Endothelial cell (in vitro differentiated cells): Measurements from ENCODE around the gene NDUFS2. TPM values are rescaled to one million over a fixed set of nuclear protein-coding genes. Genes with fewer than 3 reads are reported as not detected.

Source experiments
- DNase-seq: peaks from one replicate; pipeline ENCODE4 v3.0.0; 2021; ENCODE audit warnings: low spot score
- H3K27ac Mint-ChIP-seq: one replicate; pipeline ENCODE4 v1.8.0; 2021; ENCODE audit warnings: mixed read lengths, inconsistent platforms; ENCODE audit not compliant: unreplicated experiment
- H3K27me3 Mint-ChIP-seq: one replicate; pipeline ENCODE4 v1.8.0; 2021; ENCODE audit warnings: mild to moderate bottlenecking, moderate library complexity, mixed read lengths, inconsistent platforms; ENCODE audit not compliant: unreplicated experiment
- H3K36me3 Mint-ChIP-seq: one replicate; pipeline ENCODE4 v1.8.0; 2021; ENCODE audit warnings: mild to moderate bottlenecking, low read depth, mixed read lengths, inconsistent platforms; ENCODE audit not compliant: unreplicated experiment
- H3K4me1 Mint-ChIP-seq: one replicate; pipeline ENCODE4 v1.8.0; 2021; ENCODE audit warnings: mild to moderate bottlenecking, mixed read lengths, inconsistent platforms; ENCODE audit not compliant: unreplicated experiment
- H3K4me3 Mint-ChIP-seq: one replicate; pipeline ENCODE4 v1.8.0; 2021; ENCODE audit warnings: mild to moderate bottlenecking, mixed read lengths, inconsistent platforms; ENCODE audit not compliant: unreplicated experiment
- H3K9me3 Mint-ChIP-seq: one replicate; pipeline ENCODE4 v1.8.0; 2021; ENCODE audit warnings: mixed read lengths, inconsistent platforms; ENCODE audit not compliant: unreplicated experiment
- total RNA-seq: library from RNA; stranded (reverse); fragmentation: NEBNext Ultra II Directional; extraction: Animal tissue kit (Norgen Biotek cat#: 25700); gene quantifications from one replicate; pipeline ENCODE4 v1.2.1, GENCODE V29; 2021; ENCODE audit not compliant: unreplicated experiment
- TF ChIP-seq, protein P1 (sequence below): fragments of 200-600 bp; sonication (generic); IDR thresholded peaks from one replicate; pipeline ENCODE4 v1.5.0; 2021; ENCODE audit warnings: antibody characterized with exemption; ENCODE audit not compliant: unreplicated experiment

NDUFS2 gene
- total RNA-seq, 1 donor from 2014 or later = 93.1 TPM

DNA sequence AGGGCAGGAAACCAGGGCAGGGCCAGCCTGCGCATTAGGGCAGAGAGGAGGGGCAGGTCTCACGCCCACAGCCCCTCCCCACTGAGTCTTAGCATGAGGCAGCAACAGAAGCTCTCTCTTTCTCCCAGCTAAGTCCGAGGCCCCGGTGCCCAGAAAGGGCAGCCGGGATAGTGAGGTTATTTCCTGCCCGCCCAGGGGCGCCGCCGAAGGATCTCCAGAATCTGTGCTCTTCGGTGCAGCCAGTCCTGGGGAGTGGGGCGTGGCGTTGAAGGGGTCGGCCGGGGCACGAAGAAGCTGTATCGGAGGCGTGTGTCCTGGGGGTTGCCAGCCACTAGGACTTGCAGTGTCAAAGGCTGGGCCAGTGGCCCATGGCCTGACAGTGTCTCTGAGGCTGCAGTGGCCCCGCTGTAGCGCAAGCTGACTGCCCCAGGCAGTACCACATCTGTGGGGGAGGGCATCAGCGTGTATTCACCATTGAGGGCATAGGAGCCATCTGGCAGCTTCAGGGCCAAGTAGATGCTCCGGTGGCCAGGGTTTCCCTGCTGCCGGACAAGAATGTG, 11.1 kb upstream of the NDUFS2 start:
- DNase-seq = no peak
- H3K9me3 Mint-ChIP-seq = no peaks in the 10 kb centered on the region
- no peak overlapping the region for H3K27ac Mint-ChIP-seq
- H3K4me3 Mint-ChIP-seq = no peak overlapping the region
- TF ChIP-seq, protein P1, sequence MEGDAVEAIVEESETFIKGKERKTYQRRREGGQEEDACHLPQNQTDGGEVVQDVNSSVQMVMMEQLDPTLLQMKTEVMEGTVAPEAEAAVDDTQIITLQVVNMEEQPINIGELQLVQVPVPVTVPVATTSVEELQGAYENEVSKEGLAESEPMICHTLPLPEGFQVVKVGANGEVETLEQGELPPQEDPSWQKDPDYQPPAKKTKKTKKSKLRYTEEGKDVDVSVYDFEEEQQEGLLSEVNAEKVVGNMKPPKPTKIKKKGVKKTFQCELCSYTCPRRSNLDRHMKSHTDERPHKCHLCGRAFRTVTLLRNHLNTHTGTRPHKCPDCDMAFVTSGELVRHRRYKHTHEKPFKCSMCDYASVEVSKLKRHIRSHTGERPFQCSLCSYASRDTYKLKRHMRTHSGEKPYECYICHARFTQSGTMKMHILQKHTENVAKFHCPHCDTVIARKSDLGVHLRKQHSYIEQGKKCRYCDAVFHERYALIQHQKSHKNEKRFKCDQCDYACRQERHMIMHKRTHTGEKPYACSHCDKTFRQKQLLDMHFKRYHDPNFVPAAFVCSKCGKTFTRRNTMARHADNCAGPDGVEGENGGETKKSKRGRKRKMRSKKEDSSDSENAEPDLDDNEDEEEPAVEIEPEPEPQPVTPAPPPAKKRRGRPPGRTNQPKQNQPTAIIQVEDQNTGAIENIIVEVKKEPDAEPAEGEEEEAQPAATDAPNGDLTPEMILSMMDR = no peak
- H3K27me3 Mint-ChIP-seq = peaks cover 9% of the 10 kb centered on the region
- H3K36me3 Mint-ChIP-seq = peaks cover 25% of the 10 kb centered on the region
- H3K4me1 Mint-ChIP-seq = peaks cover 69% of the 10 kb centered on the region

DNA sequence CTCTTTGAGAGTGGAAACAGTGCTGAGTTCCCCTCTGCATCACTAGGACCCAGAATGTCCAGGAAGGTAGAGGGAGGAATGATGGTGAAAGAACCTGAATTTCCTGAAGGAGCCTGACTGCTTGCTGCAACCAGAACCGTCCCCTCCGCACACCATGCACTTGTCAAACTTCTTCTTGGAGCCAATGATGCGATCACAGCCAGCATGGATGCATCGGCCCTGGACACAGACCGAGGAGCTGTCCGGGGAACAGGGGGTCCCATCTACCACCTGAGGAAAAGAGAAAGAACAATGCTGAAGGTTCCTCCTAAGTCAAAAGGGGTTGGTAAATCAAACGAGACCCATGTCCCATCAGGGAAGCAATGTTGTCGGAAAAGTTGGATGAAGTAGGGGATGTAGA, 10.2 kb upstream of the NDUFS2 start:
- Mint-ChIP-seq H3K4me1 (peaks cover 69% of the 10 kb centered on the region), H3K27me3 (peaks cover 11% of the 10 kb centered on the region), H3K27ac (no peak overlapping the region), H3K36me3 (peaks cover 25% of the 10 kb centered on the region), H3K4me3 (no peak overlapping the region), H3K9me3 (no peaks in the 10 kb centered on the region)
- TF ChIP-seq, protein P1 = no peak
- no peak for DNase-seq

DNA sequence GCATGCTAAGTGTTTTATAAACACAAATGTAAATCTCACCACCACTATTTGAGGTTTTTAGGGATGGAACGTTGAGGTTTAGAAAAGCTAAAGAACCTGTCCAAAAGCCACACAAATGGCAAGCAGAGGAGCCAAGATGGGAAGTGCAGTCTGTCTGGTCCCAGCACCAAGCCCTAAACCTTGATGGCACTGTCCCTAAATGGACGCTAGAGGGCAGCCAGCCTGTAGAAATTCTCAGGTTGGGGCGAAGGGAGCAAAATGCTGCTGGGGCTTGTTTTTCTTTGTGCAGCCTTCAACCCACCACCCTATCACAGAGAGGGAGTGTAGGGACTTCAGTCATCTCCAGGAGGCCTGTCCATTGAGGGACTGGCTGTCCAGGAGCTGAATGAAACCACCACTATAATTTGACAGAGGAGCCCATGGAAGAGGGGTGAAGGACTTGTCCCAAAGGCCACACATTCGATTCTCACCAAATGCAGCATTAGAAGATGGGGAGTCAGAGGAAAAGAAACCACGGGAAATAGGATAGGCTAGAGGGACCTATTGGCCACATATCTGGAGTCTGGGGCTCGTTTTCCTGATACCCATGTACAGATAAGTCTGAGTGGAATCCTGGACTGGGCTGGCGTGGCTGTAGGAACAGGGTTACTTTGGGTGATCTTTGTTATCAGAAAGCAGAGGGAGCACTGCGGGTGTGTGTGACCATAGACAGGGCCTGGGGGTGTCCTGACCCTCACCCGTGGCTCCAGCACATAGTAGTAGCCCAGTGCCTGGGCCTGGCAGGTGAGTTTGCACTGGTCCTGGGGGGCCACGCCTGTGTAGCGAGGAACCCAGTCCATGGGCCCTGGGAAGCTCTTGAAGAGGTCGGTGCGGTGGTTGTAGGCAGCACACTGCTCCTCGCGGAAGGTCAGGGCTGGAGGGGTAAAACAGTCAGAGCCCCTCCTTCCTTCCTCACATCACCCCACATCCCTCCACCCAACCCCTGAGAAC, 9.4 kb upstream of the NDUFS2 start:
- Mint-ChIP-seq H3K4me1 (peaks cover 69% of the 10 kb centered on the region), H3K27ac (peak overlapping the region; percentile 13), H3K4me3 (peak overlapping the region; percentile 70)

DNA sequence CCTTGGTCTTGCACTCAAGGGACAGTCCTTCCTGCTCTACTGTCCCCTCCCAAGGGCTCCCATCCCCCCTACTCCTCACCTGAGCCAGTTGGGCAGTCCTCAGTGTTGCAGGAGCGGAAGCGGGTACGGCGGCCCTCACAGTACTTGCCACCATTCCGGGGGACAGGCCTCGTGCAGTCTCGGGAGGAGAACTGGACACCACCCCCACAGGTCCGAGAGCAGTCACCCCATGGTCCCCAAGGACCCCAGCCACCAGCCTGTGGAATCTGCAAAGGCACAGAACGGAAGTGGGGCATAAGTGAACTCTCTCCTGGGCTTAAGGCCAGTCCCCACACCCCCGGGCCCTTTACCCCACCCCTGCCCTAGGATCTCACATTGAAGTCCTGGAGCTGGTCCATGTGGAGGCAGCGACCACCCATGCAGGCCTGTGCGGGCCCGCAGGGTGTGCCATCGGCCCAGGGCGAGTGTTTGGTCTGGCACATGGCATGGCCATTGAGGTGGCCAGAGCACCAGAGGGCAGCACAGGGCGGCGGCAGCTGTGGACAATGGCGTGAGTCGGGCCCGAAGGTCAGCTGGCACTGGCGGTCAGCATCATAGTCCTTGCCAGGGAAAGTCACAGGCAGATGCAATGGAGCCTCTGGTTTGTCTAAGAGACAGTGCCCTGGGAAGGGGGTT, 8.5 kb upstream of the NDUFS2 start:
- Mint-ChIP-seq H3K27me3 (peaks cover 9% of the 10 kb centered on the region), H3K36me3 (peaks cover 25% of the 10 kb centered on the region), H3K27ac (peak overlapping the region; percentile 13), H3K4me1 (peaks cover 71% of the 10 kb centered on the region), H3K9me3 (no peaks in the 10 kb centered on the region), H3K4me3 (no peak overlapping the region)
- TF ChIP-seq, protein P1 = no peak
- DNase-seq = no peak

More for the DNA sequence above, 9.4 kb upstream of the NDUFS2 start:
- Mint-ChIP-seq H3K27me3 (peaks cover 9% of the 10 kb centered on the region), H3K9me3 (no peaks in the 10 kb centered on the region), H3K36me3 (peaks cover 25% of the 10 kb centered on the region)
- DNase-seq = peak; percentile 61
- TF ChIP-seq, protein P1 = peak; percentile 79
